HG02973 (cell line): ENCODE measurements around the gene PITPNM3.

ENCODE experiments used
- ATAC-seq: cut with Tn5 transposase; IDR thresholded peaks from one replicate; pipeline ENCODE4 v1.9.1; 2021; ENCODE audit warnings: moderate library complexity; ENCODE audit not compliant: unreplicated experiment

The PITPNM3 gene

GRCh38 chr17:6503641-6504195 lies 52.6 kb downstream of the PITPNM3 start:
- no peak for ATAC-seq

- no peak for ATAC-seq
Observed at GRCh38 chr17:6502871-6503509, 53.4 kb downstream of the PITPNM3 start.

- ATAC-seq, result no peak
Observed at GRCh38 chr17:6502142-6502541, 54.2 kb downstream of the PITPNM3 start.

GRCh38 chr17:6501359-6501758 lies 55.0 kb downstream of the PITPNM3 start:
- ATAC-seq, result no peak

GRCh38 chr17:6498901-6499540 lies 57.3 kb downstream of the PITPNM3 start:
- no peak for ATAC-seq

GRCh38 chr17:6498356-6498755 lies 58.0 kb downstream of the PITPNM3 start:
- no peak for ATAC-seq

GRCh38 chr17:6497496-6498221 lies 58.7 kb downstream of the PITPNM3 start:
- ATAC-seq, result no peak

- ATAC-seq, result no peak
Observed at GRCh38 chr17:6496640-6497441, 59.5 kb downstream of the PITPNM3 start.

- ATAC-seq, result no peak
Observed at GRCh38 chr17:6496116-6496481, 60.3 kb downstream of the PITPNM3 start.

GRCh38 chr17:6495450-6496115 lies 60.8 kb downstream of the PITPNM3 start:
- no peak for ATAC-seq

GRCh38 chr17:6494239-6494941 lies 62.0 kb downstream of the PITPNM3 start:
- ATAC-seq, result no peak

- ATAC-seq, result no peak
Observed at GRCh38 chr17:6492892-6493674, 63.3 kb downstream of the PITPNM3 start.

GRCh38 chr17:6491071-6491700 lies 65.2 kb downstream of the PITPNM3 start:
- ATAC-seq, result no peak

GRCh38 chr17:6489016-6489550 lies 67.3 kb downstream of the PITPNM3 start:
- ATAC-seq, result no peak

- ATAC-seq, result no peak
Observed at GRCh38 chr17:6488008-6488539, 68.3 kb downstream of the PITPNM3 start.

GRCh38 chr17:6487251-6488007 lies 68.9 kb downstream of the PITPNM3 start:
- no peak for ATAC-seq

- no peak for ATAC-seq
Observed at GRCh38 chr17:6485646-6486412, 70.5 kb downstream of the PITPNM3 start.
